Mucosa of rectum (tissue), 2 donors: ENCODE measurements around the gene BTBD9.

ENCODE experiments used
- H3K27ac ChIP-seq, 2 donors: one replicate each; pipeline ENCODE4 v1.7.0; 2013; ENCODE audit warnings: inconsistent platforms in 2 of 2, low read depth in 2 of 2, low read length in 2 of 2
- H3K27me3 ChIP-seq, 2 donors: one replicate each; pipeline ENCODE4 v1.7.0; 2013; ENCODE audit warnings: low read length in 2 of 2; ENCODE audit not compliant: control insufficient read depth in 2 of 2, insufficient read depth in 2 of 2
- H3K36me3 ChIP-seq, 2 donors: one replicate each; pipeline ENCODE4 v1.7.0; 2013; ENCODE audit warnings: low read length in 2 of 2; ENCODE audit not compliant: control insufficient read depth in 2 of 2, insufficient read depth in 2 of 2
- H3K4me1 ChIP-seq, 2 donors: one replicate each; pipeline ENCODE4 v1.7.0; 2013; ENCODE audit warnings: low read length in 2 of 2, mild to moderate bottlenecking in 1 of 2; ENCODE audit not compliant: control insufficient read depth in 2 of 2, insufficient read depth in 2 of 2
- H3K4me3 ChIP-seq, 2 donors: one replicate each; pipeline ENCODE4 v1.7.0; 2013; ENCODE audit warnings: low read length in 2 of 2
- H3K9ac ChIP-seq, 2 donors: one replicate each; pipeline ENCODE4 v1.7.0; 2013; ENCODE audit warnings: low read length in 2 of 2, low read depth in 1 of 2, mild to moderate bottlenecking in 1 of 2
- H3K9me3 ChIP-seq, 2 donors: one replicate each; pipeline ENCODE4 v1.7.0; 2013; ENCODE audit warnings: low read length in 2 of 2; ENCODE audit not compliant: control insufficient read depth in 2 of 2
- donor health status: healthy.
- donor health status: Normal muscosa, but diverticular disease.

Gene BTBD9

DNA sequence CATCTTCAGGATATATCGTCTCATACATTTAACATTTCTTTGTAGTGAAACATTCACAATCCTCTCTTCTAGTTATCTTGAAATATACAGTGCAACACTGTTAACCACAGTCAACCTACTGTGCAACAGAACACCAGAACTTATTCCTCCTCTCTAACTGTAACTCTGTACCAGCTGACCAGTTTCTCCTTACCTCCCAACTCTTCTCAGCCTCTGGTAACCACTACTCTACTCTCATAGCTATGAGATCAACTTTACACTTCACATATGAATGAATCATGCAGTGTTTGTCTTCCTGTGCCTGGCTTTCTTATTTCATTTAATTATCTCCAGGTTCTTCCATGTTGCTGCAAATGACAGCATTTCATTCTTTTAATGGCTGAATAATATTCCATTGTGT lies 337.6 kb downstream of the BTBD9 start:
- no peak overlapping the region for H3K9ac ChIP-seq
- H3K27me3 ChIP-seq: no peaks in the 10 kb centered on the region
- no peaks in the 10 kb centered on the region for H3K4me1 ChIP-seq
- no peak overlapping the region for H3K4me3 ChIP-seq
- H3K36me3 ChIP-seq: no peaks in the 10 kb centered on the region
- no peaks in the 10 kb centered on the region for H3K9me3 ChIP-seq
- no peak overlapping the region for H3K27ac ChIP-seq

GRCh38 chr6:38290133-38290799 lies 349.5 kb downstream of the BTBD9 start:
- Histone ChIP-seq H3K27ac (no peak overlapping the region), H3K36me3 (no peaks in the 10 kb centered on the region), H3K9me3 (no peaks in the 10 kb centered on the region), H3K27me3 (no peaks in the 10 kb centered on the region), H3K9ac (no peak overlapping the region), H3K4me3 (no peak overlapping the region), H3K4me1 (no peaks in the 10 kb centered on the region)

GRCh38 chr6:38287487-38287886 lies 352.2 kb downstream of the BTBD9 start:
- H3K27me3 ChIP-seq: no peaks in the 10 kb centered on the region
- no peak overlapping the region for H3K4me3 ChIP-seq
- no peak overlapping the region for H3K27ac ChIP-seq
- no peaks in the 10 kb centered on the region for H3K4me1 ChIP-seq
- H3K36me3 ChIP-seq: no peaks in the 10 kb centered on the region
- no peak overlapping the region for H3K9ac ChIP-seq
- no peaks in the 10 kb centered on the region for H3K9me3 ChIP-seq

GRCh38 chr6:38284802-38285394 lies 354.8 kb downstream of the BTBD9 start:
- Histone ChIP-seq H3K27ac (no peak overlapping the region), H3K9me3 (no peaks in the 10 kb centered on the region), H3K27me3 (no peaks in the 10 kb centered on the region), H3K36me3 (no peaks in the 10 kb centered on the region), H3K9ac (no peak overlapping the region), H3K4me3 (no peak overlapping the region), H3K4me1 (no peaks in the 10 kb centered on the region)

DNA sequence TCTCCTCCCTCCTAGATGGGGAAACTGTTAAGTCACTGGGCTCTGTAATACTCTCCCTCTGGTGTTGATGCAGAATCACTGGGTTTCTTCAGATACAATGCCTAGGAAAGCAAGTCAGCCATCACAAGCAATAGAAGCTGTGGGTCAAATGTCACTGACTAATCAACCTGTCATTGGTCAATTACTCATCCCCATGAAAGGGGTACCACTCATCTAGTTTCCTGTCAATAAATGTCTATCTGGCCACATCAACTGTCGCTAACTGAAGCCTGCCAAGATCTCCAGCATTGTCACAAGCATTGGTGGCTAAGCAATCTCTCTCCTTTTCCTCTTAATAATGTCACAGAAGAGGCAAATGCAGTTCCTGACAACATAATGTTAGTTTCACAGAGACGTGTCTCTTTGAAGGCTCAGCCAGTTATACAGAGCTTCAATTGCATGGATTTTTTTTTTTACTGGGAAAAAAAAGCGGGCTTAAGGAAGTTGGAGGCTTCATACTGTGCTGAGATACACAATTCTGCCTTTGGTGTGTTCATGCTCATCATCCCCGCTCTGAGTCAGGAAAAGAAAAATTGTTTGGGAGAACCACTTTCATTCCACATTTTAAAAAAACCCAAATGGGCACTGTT lies 355.9 kb downstream of the BTBD9 start:
- Histone ChIP-seq H3K27me3 (no peaks in the 10 kb centered on the region), H3K27ac (no peak overlapping the region), H3K4me1 (no peaks in the 10 kb centered on the region), H3K4me3 (no peak overlapping the region), H3K9me3 (no peaks in the 10 kb centered on the region), H3K36me3 (no peaks in the 10 kb centered on the region), H3K9ac (no peak overlapping the region)

GRCh38 chr6:38282911-38283310 lies 356.8 kb downstream of the BTBD9 start:
- Histone ChIP-seq H3K4me3 (no peak overlapping the region), H3K9ac (no peak overlapping the region), H3K27ac (no peak overlapping the region), H3K9me3 (no peaks in the 10 kb centered on the region), H3K27me3 (no peaks in the 10 kb centered on the region), H3K4me1 (no peaks in the 10 kb centered on the region), H3K36me3 (no peaks in the 10 kb centered on the region)

- Histone ChIP-seq H3K4me1 (no peaks in the 10 kb centered on the region), H3K9me3 (no peaks in the 10 kb centered on the region), H3K27ac (no peak overlapping the region), H3K27me3 (no peaks in the 10 kb centered on the region), H3K36me3 (no peaks in the 10 kb centered on the region), H3K9ac (no peak overlapping the region), H3K4me3 (no peak overlapping the region)
Measured at GRCh38 chr6:38281126-38281525, 358.6 kb downstream of the BTBD9 start.

DNA sequence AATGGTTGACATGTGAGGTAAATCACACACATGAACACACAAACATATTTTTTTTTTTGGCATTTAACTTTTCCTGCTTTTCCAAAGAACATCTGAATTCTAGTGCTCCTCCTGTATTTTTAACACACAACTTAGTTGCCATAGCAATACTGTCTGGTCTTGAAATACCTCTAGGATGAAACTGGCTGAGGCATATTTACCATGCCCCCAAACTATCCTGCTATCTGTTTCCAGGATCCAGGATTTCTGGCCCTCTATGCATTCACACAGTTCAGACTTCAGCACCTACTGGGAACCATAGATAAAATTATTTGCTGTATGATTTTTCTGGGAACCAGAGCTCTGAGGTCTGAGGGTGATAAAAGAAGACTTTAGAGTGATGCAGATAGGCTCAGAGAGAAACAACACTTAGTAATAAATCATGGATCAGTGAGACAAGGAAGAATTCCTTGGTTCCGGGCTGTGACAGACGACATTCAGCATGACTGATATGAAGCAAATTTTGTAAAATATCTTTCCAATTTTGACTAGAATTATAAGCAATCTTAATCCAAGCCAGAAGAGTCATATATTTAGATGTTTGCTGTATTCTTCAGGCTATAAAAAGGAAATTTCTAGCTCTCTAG lies 359.7 kb downstream of the BTBD9 start:
- no peaks in the 10 kb centered on the region for H3K27me3 ChIP-seq
- no peak overlapping the region for H3K4me3 ChIP-seq
- H3K27ac ChIP-seq: no peak overlapping the region
- no peaks in the 10 kb centered on the region for H3K4me1 ChIP-seq
- H3K36me3 ChIP-seq: no peaks in the 10 kb centered on the region
- no peaks in the 10 kb centered on the region for H3K9me3 ChIP-seq
- H3K9ac ChIP-seq: no peak overlapping the region

DNA sequence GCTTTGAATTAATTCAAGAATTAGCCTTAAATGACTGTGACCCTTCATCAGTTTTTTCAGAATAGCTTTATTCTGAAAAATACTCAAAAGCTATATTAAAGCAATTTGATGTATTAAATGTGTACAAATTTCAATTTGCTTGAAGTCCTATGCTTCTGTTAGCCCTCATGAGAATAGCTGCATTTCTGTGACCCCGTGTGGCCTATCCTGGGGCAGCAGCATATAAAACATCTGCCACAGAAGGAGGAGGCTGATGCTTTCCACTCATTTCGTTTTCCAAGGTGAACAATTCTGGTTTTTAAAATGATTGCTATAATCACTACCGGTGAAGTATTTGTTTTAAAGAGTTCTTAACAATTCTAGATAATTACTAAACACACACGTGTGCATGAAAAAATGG lies 360.3 kb downstream of the BTBD9 start:
- H3K27me3 ChIP-seq: no peaks in the 10 kb centered on the region
- H3K4me1 ChIP-seq: no peaks in the 10 kb centered on the region
- no peak overlapping the region for H3K4me3 ChIP-seq
- H3K27ac ChIP-seq: no peak overlapping the region
- H3K9me3 ChIP-seq: no peaks in the 10 kb centered on the region
- H3K9ac ChIP-seq: no peak overlapping the region
- H3K36me3 ChIP-seq: no peaks in the 10 kb centered on the region

DNA sequence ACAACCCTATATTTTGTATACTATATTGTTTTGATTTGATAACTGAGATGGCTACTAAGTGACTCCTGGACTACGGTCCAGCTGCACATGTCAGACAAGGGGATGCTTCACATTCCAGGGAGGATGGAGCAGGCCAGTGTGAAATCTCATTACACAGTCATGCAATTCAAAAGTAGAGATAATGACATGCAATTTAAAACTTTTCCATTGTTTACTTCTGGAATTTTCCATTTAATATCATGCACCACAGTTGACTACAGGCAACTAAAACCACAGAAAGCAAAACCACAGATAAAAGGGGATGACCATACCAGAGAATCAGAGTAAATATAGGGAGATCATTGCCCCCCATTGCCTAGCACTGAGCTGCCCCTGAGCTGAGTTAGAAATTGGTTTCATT lies 366.4 kb downstream of the BTBD9 start:
- no peaks in the 10 kb centered on the region for H3K27me3 ChIP-seq
- no peak overlapping the region for H3K9ac ChIP-seq
- H3K4me1 ChIP-seq: no peaks in the 10 kb centered on the region
- no peak overlapping the region for H3K4me3 ChIP-seq
- no peaks in the 10 kb centered on the region for H3K36me3 ChIP-seq
- no peak overlapping the region for H3K27ac ChIP-seq
- H3K9me3 ChIP-seq: no peaks in the 10 kb centered on the region
